HG03521 (cell line): ENCODE data around the gene PLEKHF1.
"Not testable (repeated sequence)": the region's sequence is repeated elsewhere in the genome, so short reads cannot be mapped to it uniquely, and the experiment has no call there.

ENCODE experiments used
- ATAC-seq: cut with Tn5 transposase; IDR thresholded peaks from one replicate; pipeline ENCODE4 v1.9.1; 2021; ENCODE audit warnings: mild to moderate bottlenecking, moderate library complexity; ENCODE audit not compliant: unreplicated experiment

The PLEKHF1 gene

GRCh38 chr19:29697523-29698261 is 32.4 kb downstream of the PLEKHF1 start:
- no peak for ATAC-seq

GRCh38 chr19:29699861-29700260 is 34.6 kb downstream of the PLEKHF1 start:
- ATAC-seq, result no peak

- ATAC-seq, result no peak
These were observed 35.2 kb downstream of the PLEKHF1 start for GRCh38 chr19:29700498-29700897.

GRCh38 chr19:29702161-29702962 is 37.1 kb downstream of the PLEKHF1 start:
- no peak for ATAC-seq

- ATAC-seq, result no peak
These were observed 37.7 kb downstream of the PLEKHF1 start for GRCh38 chr19:29702963-29703320.

- ATAC-seq, result no peak
These were observed 39.6 kb downstream of the PLEKHF1 start for GRCh38 chr19:29704562-29705558.

- no peak for ATAC-seq
These were observed 40.4 kb downstream of the PLEKHF1 start for GRCh38 chr19:29705706-29706105.

- ATAC-seq, result no peak
These were observed 41.4 kb downstream of the PLEKHF1 start for GRCh38 chr19:29706635-29707034.

- no peak for ATAC-seq
These were observed 43.5 kb downstream of the PLEKHF1 start for GRCh38 chr19:29708554-29709439.

GRCh38 chr19:29709440-29709798 is 44.2 kb downstream of the PLEKHF1 start:
- ATAC-seq, result not testable (repeated sequence)

- no peak for ATAC-seq
These were observed 46.4 kb downstream of the PLEKHF1 start for GRCh38 chr19:29711584-29712132.

GRCh38 chr19:29712744-29713516 is 47.7 kb downstream of the PLEKHF1 start:
- ATAC-seq, result no peak

- peak; percentile 5 for ATAC-seq
These were observed 49.2 kb downstream of the PLEKHF1 start for GRCh38 chr19:29714371-29714952.

- peak; percentile 55 for ATAC-seq
These were observed 49.9 kb downstream of the PLEKHF1 start, which contains the start of gene C19orf12 for GRCh38 chr19:29714953-29715700. TSS of gene C19orf12 (minus strand) at chr19:29715261. CDS start at chr19:29708413, 6,848 bp downstream.

- no peak for ATAC-seq
These were observed 50.7 kb downstream of the PLEKHF1 start for GRCh38 chr19:29715701-29716581.

GRCh38 chr19:29717051-29717450 is 51.8 kb downstream of the PLEKHF1 start:
- ATAC-seq, result no peak

- ATAC-seq, result no peak
These were observed 58.9 kb downstream of the PLEKHF1 start for GRCh38 chr19:29724102-29724641.
